Type B pancreatic cell (in vitro differentiated cells): ENCODE measurements around the gene KDM6B. TPM values are rescaled to one million over a fixed set of nuclear protein-coding genes. Genes with fewer than 3 reads are reported as not detected.

ENCODE experiments used
- DNase-seq: peaks from one replicate; pipeline ENCODE4 v3.0.0; 2021; ENCODE audit warnings: mixed read lengths; ENCODE audit not compliant: unreplicated experiment; ENCODE audit errors: extremely low spot score
- H3K27ac Mint-ChIP-seq: 2 replicates; pipeline ENCODE4 v1.8.0; 2021; ENCODE audit warnings: mild to moderate bottlenecking, mixed read lengths
- H3K27me3 Mint-ChIP-seq: 2 replicates; pipeline ENCODE4 v1.8.0; 2021; ENCODE audit warnings: mixed read lengths
- H3K36me3 Mint-ChIP-seq: 2 replicates; pipeline ENCODE4 v1.8.0; 2021; ENCODE audit warnings: mixed read lengths
- H3K4me1 Mint-ChIP-seq: one replicate; pipeline ENCODE4 v1.8.0; 2021; ENCODE audit warnings: mixed read lengths; ENCODE audit not compliant: unreplicated experiment
- H3K4me3 Mint-ChIP-seq: 2 replicates; pipeline ENCODE4 v1.8.0; 2021; ENCODE audit warnings: mild to moderate bottlenecking, mixed read lengths
- H3K9me3 Mint-ChIP-seq: 2 replicates; pipeline ENCODE4 v1.8.0; 2021; ENCODE audit warnings: mixed read lengths
- total RNA-seq: library from RNA; stranded (reverse); gene quantifications from 2 replicates; pipeline ENCODE4 v1.2.1, GENCODE V29; 2021; ENCODE audit warnings: low replicate concordance
- TF ChIP-seq, protein P1 (sequence below): fragments of 200-600 bp; sonication (generic); conservative IDR thresholded peaks from 2 replicates; pipeline ENCODE4 v1.5.0; 2021; ENCODE audit warnings: antibody characterized with exemption, mild to moderate bottlenecking

KDM6B gene
- total RNA-seq, 1 donor from 2014 or later: 69.1 TPM

DNA sequence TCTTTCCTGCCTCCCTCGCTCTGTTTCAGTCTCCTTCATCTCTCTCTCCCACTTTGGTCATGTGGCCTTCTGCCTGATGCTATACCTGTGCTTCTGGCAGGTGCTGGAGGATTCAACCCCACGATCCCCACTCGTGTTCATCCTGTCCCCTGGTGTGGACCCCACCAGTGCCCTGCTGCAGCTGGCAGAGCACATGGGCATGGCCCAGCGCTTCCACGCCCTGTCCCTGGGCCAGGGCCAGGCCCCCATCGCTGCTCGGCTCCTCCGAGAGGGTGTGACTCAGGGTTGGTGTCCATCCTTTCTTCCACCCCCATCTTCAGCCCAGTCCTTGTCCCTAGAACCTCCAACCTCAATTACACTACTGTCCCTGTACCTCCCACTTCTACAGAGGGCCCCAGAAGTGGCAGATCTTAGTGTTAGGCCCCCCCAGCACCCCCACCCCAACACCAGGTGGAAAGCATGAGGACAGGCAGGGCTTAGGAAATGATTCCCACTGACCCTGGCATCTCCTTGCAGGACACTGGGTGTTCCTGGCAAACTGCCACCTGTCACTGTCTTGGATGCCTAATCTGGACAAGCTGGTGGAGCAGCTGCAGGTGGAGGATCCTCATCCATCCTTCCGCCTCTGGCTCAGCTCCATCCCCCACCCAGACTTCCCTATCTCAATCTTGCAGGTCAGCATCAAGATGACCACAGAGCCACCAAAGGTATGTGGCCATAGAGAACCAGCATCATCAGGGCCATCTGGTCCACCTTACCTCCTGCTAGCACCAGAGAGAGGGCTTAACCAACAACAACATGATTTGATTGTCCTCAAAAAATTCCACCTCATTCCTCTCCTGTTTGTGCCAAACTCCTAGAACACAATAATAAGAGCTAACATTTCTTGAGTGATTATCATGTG is 9.7 kb upstream of the KDM6B start:
- no peaks in the 10 kb centered on the region for H3K4me1 Mint-ChIP-seq
- DNase-seq: no peak
- no peaks in the 10 kb centered on the region for H3K36me3 Mint-ChIP-seq
- no peaks in the 10 kb centered on the region for H3K9me3 Mint-ChIP-seq
- H3K27me3 Mint-ChIP-seq: peaks cover 60% of the 10 kb centered on the region
- TF ChIP-seq, protein P1, sequence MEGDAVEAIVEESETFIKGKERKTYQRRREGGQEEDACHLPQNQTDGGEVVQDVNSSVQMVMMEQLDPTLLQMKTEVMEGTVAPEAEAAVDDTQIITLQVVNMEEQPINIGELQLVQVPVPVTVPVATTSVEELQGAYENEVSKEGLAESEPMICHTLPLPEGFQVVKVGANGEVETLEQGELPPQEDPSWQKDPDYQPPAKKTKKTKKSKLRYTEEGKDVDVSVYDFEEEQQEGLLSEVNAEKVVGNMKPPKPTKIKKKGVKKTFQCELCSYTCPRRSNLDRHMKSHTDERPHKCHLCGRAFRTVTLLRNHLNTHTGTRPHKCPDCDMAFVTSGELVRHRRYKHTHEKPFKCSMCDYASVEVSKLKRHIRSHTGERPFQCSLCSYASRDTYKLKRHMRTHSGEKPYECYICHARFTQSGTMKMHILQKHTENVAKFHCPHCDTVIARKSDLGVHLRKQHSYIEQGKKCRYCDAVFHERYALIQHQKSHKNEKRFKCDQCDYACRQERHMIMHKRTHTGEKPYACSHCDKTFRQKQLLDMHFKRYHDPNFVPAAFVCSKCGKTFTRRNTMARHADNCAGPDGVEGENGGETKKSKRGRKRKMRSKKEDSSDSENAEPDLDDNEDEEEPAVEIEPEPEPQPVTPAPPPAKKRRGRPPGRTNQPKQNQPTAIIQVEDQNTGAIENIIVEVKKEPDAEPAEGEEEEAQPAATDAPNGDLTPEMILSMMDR: no peak
- H3K27ac Mint-ChIP-seq: no peak overlapping the region
- no peak overlapping the region for H3K4me3 Mint-ChIP-seq

DNA sequence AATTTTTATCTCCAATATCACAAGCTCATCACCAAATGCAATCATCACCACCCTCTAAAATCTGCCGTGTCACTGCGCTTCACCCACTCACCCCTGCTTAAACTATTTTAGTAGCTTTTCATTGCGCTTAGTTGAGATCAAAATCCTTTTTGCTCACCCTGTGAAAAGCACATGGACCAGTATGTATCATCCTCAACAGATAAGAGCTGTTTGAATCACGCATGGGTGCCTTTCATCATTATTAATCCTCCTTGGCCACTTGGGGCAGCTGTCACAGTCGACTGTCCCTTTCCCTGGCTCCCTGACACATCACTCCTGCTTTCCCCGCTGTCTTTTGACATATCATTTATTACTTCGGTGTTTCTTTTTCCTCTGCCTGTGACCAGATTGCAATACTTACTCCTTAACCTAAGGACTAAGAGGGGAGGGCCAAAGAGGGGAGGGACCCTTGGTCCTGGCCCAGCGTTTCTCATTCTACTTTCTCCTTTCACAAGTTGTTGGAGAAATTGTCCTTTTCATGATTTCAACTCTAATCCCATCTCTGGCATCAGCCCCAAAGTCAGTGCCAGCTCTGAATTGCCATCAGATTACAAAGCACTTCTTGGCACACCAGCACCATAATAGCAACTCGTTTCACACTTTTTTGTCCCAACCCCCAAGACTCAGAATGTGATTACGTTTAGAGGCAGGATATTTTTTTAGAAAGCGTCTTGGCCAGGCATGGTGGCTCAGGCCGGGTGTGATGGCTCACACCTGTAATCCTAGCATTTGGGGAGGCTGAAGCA is 8.6 kb upstream of the KDM6B start:
- TF ChIP-seq, protein P1: no peak
- no peaks in the 10 kb centered on the region for H3K4me1 Mint-ChIP-seq
- no peaks in the 10 kb centered on the region for H3K36me3 Mint-ChIP-seq
- peaks cover 57% of the 10 kb centered on the region for H3K27me3 Mint-ChIP-seq
- H3K9me3 Mint-ChIP-seq: no peaks in the 10 kb centered on the region
- H3K27ac Mint-ChIP-seq: no peak overlapping the region
- no peak overlapping the region for H3K4me3 Mint-ChIP-seq
- DNase-seq: no peak

DNA sequence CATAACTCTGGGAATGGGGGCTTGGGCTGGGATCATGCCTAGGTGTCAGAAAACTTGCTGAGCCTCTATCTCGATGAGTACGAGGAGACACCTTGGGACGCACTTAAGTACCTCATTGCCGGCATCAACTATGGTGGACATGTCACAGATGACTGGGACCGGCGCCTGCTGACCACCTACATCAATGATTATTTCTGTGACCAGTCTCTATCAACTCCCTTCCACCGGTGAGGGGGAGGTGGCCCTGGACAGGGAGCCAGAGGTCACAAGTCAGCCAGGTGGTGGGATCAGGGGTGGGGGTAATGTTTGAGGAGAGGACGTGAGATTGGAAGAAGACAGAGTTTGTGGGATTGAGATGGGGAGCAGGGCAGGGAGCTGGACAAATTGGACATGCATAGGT is 3.4 kb upstream of the KDM6B start:
- no peaks in the 10 kb centered on the region for H3K36me3 Mint-ChIP-seq
- peaks cover 8% of the 10 kb centered on the region for H3K4me1 Mint-ChIP-seq
- H3K4me3 Mint-ChIP-seq: no peak overlapping the region
- no peaks in the 10 kb centered on the region for H3K9me3 Mint-ChIP-seq
- peaks cover 42% of the 10 kb centered on the region for H3K27me3 Mint-ChIP-seq
- no peak for DNase-seq
- no peak overlapping the region for H3K27ac Mint-ChIP-seq
- TF ChIP-seq, protein P1: no peak

DNA sequence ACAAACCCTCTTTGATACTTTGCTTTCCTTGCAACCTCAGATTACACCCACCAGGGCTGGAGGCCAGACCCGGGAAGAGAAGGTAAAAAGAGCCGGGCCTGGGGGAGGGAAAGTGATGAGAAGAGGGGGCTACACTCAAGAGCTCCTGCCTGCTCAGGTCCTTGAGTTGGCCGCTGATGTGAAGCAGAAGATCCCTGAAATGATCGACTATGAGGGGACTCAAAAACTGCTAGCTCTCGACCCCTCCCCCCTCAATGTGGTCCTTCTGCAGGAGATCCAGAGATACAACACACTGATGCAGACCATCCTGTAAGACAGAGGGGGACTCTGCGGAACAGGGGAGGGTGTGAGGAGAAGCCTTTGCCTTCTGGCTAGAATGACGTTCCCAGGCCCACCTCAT is 2.8 kb upstream of the KDM6B start:
- H3K36me3 Mint-ChIP-seq: no peaks in the 10 kb centered on the region
- no peaks in the 10 kb centered on the region for H3K9me3 Mint-ChIP-seq
- no peak overlapping the region for H3K27ac Mint-ChIP-seq
- H3K4me1 Mint-ChIP-seq: peaks cover 8% of the 10 kb centered on the region
- DNase-seq: no peak
- H3K4me3 Mint-ChIP-seq: no peak overlapping the region
- TF ChIP-seq, protein P1: no peak
- H3K27me3 Mint-ChIP-seq: peaks cover 41% of the 10 kb centered on the region

DNA sequence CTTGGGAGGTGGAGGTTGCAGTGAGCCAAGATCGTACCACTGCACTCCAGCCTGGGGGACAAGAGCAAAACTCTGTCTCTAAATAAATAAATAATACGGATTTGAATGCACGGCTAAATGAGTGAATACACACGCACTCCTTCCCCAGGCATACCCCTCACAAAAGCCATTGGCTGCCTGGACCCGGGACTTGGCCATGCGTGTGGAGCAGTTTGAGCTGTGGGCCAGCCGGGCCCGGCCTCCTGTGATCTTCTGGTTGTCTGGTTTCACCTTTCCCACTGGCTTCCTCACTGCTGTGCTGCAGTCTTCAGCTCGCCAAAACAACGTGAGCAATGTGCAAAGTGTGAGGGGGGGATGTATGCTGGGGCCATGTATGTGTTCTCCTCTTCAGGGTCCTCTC is 1.6 kb upstream of the KDM6B start:
- no peak overlapping the region for H3K27ac Mint-ChIP-seq
- no peaks in the 10 kb centered on the region for H3K36me3 Mint-ChIP-seq
- no peak overlapping the region for H3K4me3 Mint-ChIP-seq
- TF ChIP-seq, protein P1: no peak
- H3K27me3 Mint-ChIP-seq: peaks cover 32% of the 10 kb centered on the region
- no peaks in the 10 kb centered on the region for H3K9me3 Mint-ChIP-seq
- peaks cover 15% of the 10 kb centered on the region for H3K4me1 Mint-ChIP-seq
- DNase-seq: no peak
